Stimulated activated memory B cell treated with anti-CD40 and anti-IgM and Interleukin-4, amounts not matched to agents 10 μg/mL and 1 μg/mL and 100 μg/mL, for 72 hours (primary cell): ENCODE results near the gene UAP1L1.
A peak's percentile ranks its signal among the peaks of the same experiment; 100 is the strongest.
"Not testable (repeated sequence)": the region's sequence is repeated elsewhere in the genome, so short reads cannot be mapped to it uniquely, and the experiment has no call there.

Experiments used
- ATAC-seq: fragments of 150-1000 bp; cut with Tn5 transposase; 2 replicates; pipeline ENCODE4 v1.10.0; 2021
- H3K27ac Mint-ChIP-seq: one replicate; pipeline ENCODE4 v1.8.0; 2022; ENCODE audit warnings: mild to moderate bottlenecking, mixed read lengths
- H3K27me3 Mint-ChIP-seq: one replicate; pipeline ENCODE4 v1.8.0; 2022; ENCODE audit warnings: mixed read lengths
- H3K36me3 Mint-ChIP-seq: one replicate; pipeline ENCODE4 v1.8.0; 2022; ENCODE audit warnings: mixed read lengths
- H3K4me1 Mint-ChIP-seq: one replicate; pipeline ENCODE4 v1.8.0; 2022; ENCODE audit warnings: mixed read lengths
- H3K4me3 Mint-ChIP-seq: one replicate; pipeline ENCODE4 v1.8.0; 2022; ENCODE audit warnings: mild to moderate bottlenecking, moderate library complexity, mixed read lengths
- H3K9me3 Mint-ChIP-seq: one replicate; pipeline ENCODE4 v1.8.0; 2022; ENCODE audit warnings: mixed read lengths

The UAP1L1 gene

GRCh38 chr9:137077010-137077747 lies at the start of gene UAP1L1:
UAP1L1 (plus strand) TSS chr9:137077517; CDS start chr9:137077533, 16 bp downstream.
- H3K27me3 Mint-ChIP-seq: no peaks in the 10 kb centered on the region
- no peaks in the 10 kb centered on the region for H3K9me3 Mint-ChIP-seq
- peak; percentile 78 for ATAC-seq
- peak within 1 kb of the TSS; percentile 80 for H3K4me3 Mint-ChIP-seq
- peaks cover 12% of the 10 kb centered on the region for H3K36me3 Mint-ChIP-seq
- peak within 1 kb of the TSS; percentile 68 for H3K27ac Mint-ChIP-seq
- peaks cover 30% of the 10 kb centered on the region for H3K4me1 Mint-ChIP-seq

GRCh38 chr9:137028263-137029057 lies 48.9 kb upstream of the UAP1L1 start:
- H3K9me3 Mint-ChIP-seq: no peaks in the 10 kb centered on the region
- H3K27ac Mint-ChIP-seq: peak overlapping the region; percentile 92
- no peaks in the 10 kb centered on the region for H3K27me3 Mint-ChIP-seq
- H3K4me3 Mint-ChIP-seq: peak overlapping the region; percentile 83
- H3K36me3 Mint-ChIP-seq: no peaks in the 10 kb centered on the region
- peaks cover 68% of the 10 kb centered on the region for H3K4me1 Mint-ChIP-seq
- ATAC-seq: peak; percentile 53

GRCh38 chr9:137029058-137029936 lies 48.0 kb upstream of the UAP1L1 start:
- Mint-ChIP-seq H3K36me3 (no peaks in the 10 kb centered on the region), H3K27me3 (no peaks in the 10 kb centered on the region), H3K4me3 (peak overlapping the region; percentile 83), H3K27ac (peak overlapping the region; percentile 92), H3K4me1 (peaks cover 77% of the 10 kb centered on the region), H3K9me3 (no peaks in the 10 kb centered on the region)
- ATAC-seq: peak; percentile 51

- Mint-ChIP-seq H3K27me3 (no peaks in the 10 kb centered on the region), H3K4me3 (peak overlapping the region; percentile 83), H3K4me1 (peaks cover 84% of the 10 kb centered on the region), H3K9me3 (no peaks in the 10 kb centered on the region), H3K36me3 (no peaks in the 10 kb centered on the region), H3K27ac (peak overlapping the region; percentile 92)
- ATAC-seq: no peak
Measured at GRCh38 chr9:137030006-137030405, 47.3 kb upstream of the UAP1L1 start.

GRCh38 chr9:137030538-137031527 lies 46.5 kb upstream of the UAP1L1 start:
- ATAC-seq: peak; percentile 3
- H3K27me3 Mint-ChIP-seq: no peaks in the 10 kb centered on the region
- no peaks in the 10 kb centered on the region for H3K36me3 Mint-ChIP-seq
- peak overlapping the region; percentile 92 for H3K27ac Mint-ChIP-seq
- H3K4me3 Mint-ChIP-seq: peak overlapping the region; percentile 83
- H3K4me1 Mint-ChIP-seq: peaks cover 84% of the 10 kb centered on the region
- no peaks in the 10 kb centered on the region for H3K9me3 Mint-ChIP-seq

- H3K27me3 Mint-ChIP-seq: no peaks in the 10 kb centered on the region
- H3K4me1 Mint-ChIP-seq: peaks cover 72% of the 10 kb centered on the region
- no peaks in the 10 kb centered on the region for H3K36me3 Mint-ChIP-seq
- H3K9me3 Mint-ChIP-seq: no peaks in the 10 kb centered on the region
- peak; percentile 59 for ATAC-seq
- peak within 1 kb of the TSS; percentile 92 for H3K27ac Mint-ChIP-seq
- H3K4me3 Mint-ChIP-seq: peak within 1 kb of the TSS; percentile 83
Measured at GRCh38 chr9:137031904-137032640, 45.2 kb upstream of the UAP1L1 start, which contains the start of gene FUT7. FUT7 (minus strand) TSS chr9:137032088; CDS start chr9:137031991, 97 bp downstream.

GRCh38 chr9:137032858-137033257 lies 44.5 kb upstream of the UAP1L1 start:
- H3K4me1 Mint-ChIP-seq: peaks cover 68% of the 10 kb centered on the region
- H3K27me3 Mint-ChIP-seq: peaks cover under 1% of the 10 kb centered on the region
- H3K36me3 Mint-ChIP-seq: no peaks in the 10 kb centered on the region
- peak overlapping the region; percentile 92 for H3K27ac Mint-ChIP-seq
- peak; percentile 27 for ATAC-seq
- no peaks in the 10 kb centered on the region for H3K9me3 Mint-ChIP-seq
- peak overlapping the region; percentile 83 for H3K4me3 Mint-ChIP-seq

- H3K4me3 Mint-ChIP-seq: peak overlapping the region; percentile 83
Measured at GRCh38 chr9:137033481-137033880, 43.8 kb upstream of the UAP1L1 start.

GRCh38 chr9:137034039-137034708 lies 43.1 kb upstream of the UAP1L1 start:
- no peak for ATAC-seq
- H3K9me3 Mint-ChIP-seq: no peaks in the 10 kb centered on the region
- peak overlapping the region; percentile 92 for H3K27ac Mint-ChIP-seq
- H3K4me3 Mint-ChIP-seq: peak overlapping the region; percentile 77
- peaks cover 14% of the 10 kb centered on the region for H3K27me3 Mint-ChIP-seq
- no peaks in the 10 kb centered on the region for H3K36me3 Mint-ChIP-seq
- peaks cover 61% of the 10 kb centered on the region for H3K4me1 Mint-ChIP-seq

More at GRCh38 chr9:137033481-137033880, 43.8 kb upstream of the UAP1L1 start:
- not testable (repeated sequence) for ATAC-seq, H3K9me3 Mint-ChIP-seq, H3K27me3 Mint-ChIP-seq, H3K36me3 Mint-ChIP-seq
- peaks cover 68% of the 10 kb centered on the region for H3K4me1 Mint-ChIP-seq
- H3K27ac Mint-ChIP-seq: peak overlapping the region; percentile 92

GRCh38 chr9:137034709-137035506 lies 42.4 kb upstream of the UAP1L1 start:
- peak; percentile 78 for ATAC-seq
- no peaks in the 10 kb centered on the region for H3K36me3 Mint-ChIP-seq
- H3K4me1 Mint-ChIP-seq: peaks cover 53% of the 10 kb centered on the region
- H3K4me3 Mint-ChIP-seq: peak overlapping the region; percentile 77
- H3K27ac Mint-ChIP-seq: peak overlapping the region; percentile 92
- H3K9me3 Mint-ChIP-seq: no peaks in the 10 kb centered on the region
- peaks cover 19% of the 10 kb centered on the region for H3K27me3 Mint-ChIP-seq

- Mint-ChIP-seq H3K4me3 (peak overlapping the region; percentile 77), H3K4me1 (peaks cover 48% of the 10 kb centered on the region), H3K9me3 (no peaks in the 10 kb centered on the region), H3K36me3 (no peaks in the 10 kb centered on the region), H3K27ac (peak overlapping the region; percentile 92), H3K27me3 (peaks cover 24% of the 10 kb centered on the region)
- no peak for ATAC-seq
Measured at GRCh38 chr9:137035507-137035834, 41.8 kb upstream of the UAP1L1 start.

GRCh38 chr9:137035937-137036336 lies 41.4 kb upstream of the UAP1L1 start:
- peaks cover 29% of the 10 kb centered on the region for H3K27me3 Mint-ChIP-seq
- H3K36me3 Mint-ChIP-seq: no peaks in the 10 kb centered on the region
- peak overlapping the region; percentile 92 for H3K27ac Mint-ChIP-seq
- no peak for ATAC-seq
- H3K4me3 Mint-ChIP-seq: no peak overlapping the region
- H3K4me1 Mint-ChIP-seq: peaks cover 43% of the 10 kb centered on the region
- no peaks in the 10 kb centered on the region for H3K9me3 Mint-ChIP-seq
